ENCODE measurements around the gene NPIPA3.
"Not testable (repeated sequence)": the region's sequence is repeated elsewhere in the genome, so short reads cannot be mapped to it uniquely, and the experiment has no call there.

NPIPA3 gene

DNA sequence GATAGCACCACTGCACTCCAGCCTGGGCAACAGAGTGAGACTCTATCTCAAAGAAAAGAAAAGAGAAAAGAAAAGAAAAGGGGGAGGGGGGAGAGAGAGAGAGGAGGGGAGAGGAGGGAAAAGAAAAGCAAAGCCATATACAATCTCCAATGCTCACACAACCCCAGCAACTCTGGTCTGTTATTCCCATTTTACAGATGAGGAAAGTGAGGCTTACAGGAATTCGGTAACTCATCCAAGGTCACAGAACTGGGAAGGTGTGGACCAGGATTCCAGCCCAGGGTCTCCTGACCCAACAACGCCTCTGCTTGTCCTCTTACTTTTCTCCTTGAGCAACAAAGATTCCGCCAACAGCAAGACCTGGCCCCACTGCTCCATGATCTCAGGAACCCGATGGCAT lies 22.1 kb upstream of the NPIPA3 start:
- Histone ChIP-seq H3K4me3 (ENCODE audit: low read depth, low read length) (no peak overlapping the region), H3K9me3 (ENCODE audit: control insufficient read depth, insufficient read depth, low read depth, low read length) (no peaks in the 10 kb centered on the region), H3K27ac (ENCODE audit: low read depth, low read length) (no peak overlapping the region), H3K9ac (ENCODE audit: low read length) (no peak overlapping the region), H3K4me1 (ENCODE audit: control insufficient read depth, insufficient read depth, low read length) (no peaks in the 10 kb centered on the region), H3K36me3 (ENCODE audit: control insufficient read depth, insufficient read depth, low read length) (no peaks in the 10 kb centered on the region), H3K27me3 (ENCODE audit: control insufficient read depth, insufficient read depth, low read length) (no peaks in the 10 kb centered on the region)

DNA sequence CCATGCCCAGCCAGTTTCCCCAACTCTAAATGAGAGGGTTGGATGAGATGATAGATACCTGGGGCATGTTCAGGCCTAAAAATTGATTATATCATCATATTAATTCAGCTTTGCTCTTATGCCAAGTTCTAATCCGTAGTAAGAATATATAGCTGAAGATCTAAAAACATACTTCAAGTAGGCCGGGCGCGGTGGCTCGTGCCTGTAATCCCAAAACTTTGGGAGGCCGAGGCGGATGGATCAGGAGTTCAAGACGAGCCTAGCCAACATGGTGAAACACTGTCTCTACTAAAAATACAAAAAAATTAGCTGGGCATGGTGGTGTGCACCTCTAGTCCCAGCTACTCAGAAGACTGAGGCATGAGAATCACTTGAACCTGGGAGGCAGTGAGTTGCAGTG lies 21.1 kb upstream of the NPIPA3 start:
- Histone ChIP-seq H3K9ac (ENCODE audit: low read length) (no peak overlapping the region), H3K27me3 (ENCODE audit: control insufficient read depth, insufficient read depth, low read length) (no peaks in the 10 kb centered on the region), H3K4me3 (ENCODE audit: low read depth, low read length) (no peak overlapping the region), H3K27ac (ENCODE audit: low read depth, low read length) (no peak overlapping the region), H3K9me3 (ENCODE audit: control insufficient read depth, insufficient read depth, low read depth, low read length) (no peaks in the 10 kb centered on the region), H3K4me1 (ENCODE audit: control insufficient read depth, insufficient read depth, low read length) (no peaks in the 10 kb centered on the region), H3K36me3 (ENCODE audit: control insufficient read depth, insufficient read depth, low read length) (no peaks in the 10 kb centered on the region)

DNA sequence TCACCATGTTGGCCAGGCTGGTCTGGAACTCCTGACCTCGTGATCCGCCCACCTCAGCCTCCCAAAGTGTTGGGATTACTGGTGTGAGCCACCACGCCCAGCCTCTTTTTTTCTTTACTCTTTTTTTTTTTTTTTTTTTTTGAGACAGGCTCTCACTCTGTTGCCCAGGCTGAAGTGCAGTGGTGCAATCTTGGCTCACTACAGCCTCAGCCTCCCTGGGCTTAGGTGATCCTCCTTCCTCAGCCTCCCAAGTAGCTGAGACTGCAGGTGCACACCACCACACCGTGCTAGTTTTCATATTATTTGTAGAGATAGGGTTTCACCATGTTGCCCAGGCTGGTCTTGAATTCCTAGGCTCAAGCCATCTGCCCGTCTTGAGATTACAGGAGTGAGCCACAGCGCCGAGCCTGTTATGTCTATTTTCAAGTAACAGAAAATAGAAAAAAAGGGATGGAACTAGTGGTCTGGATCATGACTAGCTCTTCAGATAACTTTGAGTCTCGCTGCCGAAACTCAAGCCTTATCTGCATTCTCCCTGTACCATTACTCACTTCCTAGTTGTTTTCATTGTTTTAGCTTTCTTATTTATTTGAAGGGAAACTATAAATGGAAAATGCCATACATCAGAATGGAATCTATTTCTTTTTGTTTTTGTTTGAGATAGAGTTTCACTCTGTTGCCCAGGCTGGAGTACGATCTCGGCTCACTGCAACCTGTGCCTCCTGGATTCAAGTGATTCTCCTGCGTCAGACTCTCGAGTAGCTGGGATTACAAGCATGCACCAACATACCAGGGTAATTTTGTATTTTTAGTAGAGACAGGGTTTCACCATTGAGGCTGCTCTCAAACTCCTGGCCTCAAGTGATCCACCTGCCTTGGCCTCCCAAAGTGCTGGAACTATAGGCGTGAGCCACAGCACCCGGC lies 17.1 kb upstream of the NPIPA3 start:
- not testable (repeated sequence) for H3K4me1 ChIP-seq (ENCODE audit: control insufficient read depth, insufficient read depth, low read length)

DNA sequence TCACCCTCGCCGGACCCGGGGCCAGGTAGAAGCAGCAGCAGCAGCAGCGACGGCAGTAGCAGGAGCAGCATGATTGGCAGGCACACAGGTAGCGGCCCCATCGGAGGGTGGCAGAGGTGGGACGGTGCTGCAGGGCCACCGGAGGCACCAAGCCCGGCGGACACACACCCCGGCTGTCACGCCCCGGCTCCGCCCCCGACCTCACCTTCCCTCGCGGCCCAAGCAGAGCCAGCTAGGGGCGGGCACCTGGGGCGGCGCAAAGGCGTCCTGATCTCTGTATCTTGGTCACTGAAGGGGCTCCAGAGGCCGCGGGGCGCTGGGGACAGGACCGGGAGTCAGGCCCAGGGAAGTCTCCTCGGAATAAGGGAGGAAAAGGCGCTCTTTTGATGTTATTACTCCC lies 9.1 kb upstream of the NPIPA3 start, which contains the start of gene PLA2G10:
TSS of gene PLA2G10 (minus strand) at position 180 of the 400 bp plus-strand sequence. CDS start at position 101, 79 bp downstream.
- H3K36me3 ChIP-seq (ENCODE audit: control insufficient read depth, insufficient read depth, low read length); H3K27ac ChIP-seq (ENCODE audit: low read depth, low read length); H3K4me3 ChIP-seq (ENCODE audit: low read depth, low read length); H3K9ac ChIP-seq (ENCODE audit: low read length); H3K27me3 ChIP-seq (ENCODE audit: control insufficient read depth, insufficient read depth, low read length); H3K4me1 ChIP-seq (ENCODE audit: control insufficient read depth, insufficient read depth, low read length); H3K9me3 ChIP-seq (ENCODE audit: control insufficient read depth, insufficient read depth, low read depth, low read length): not testable (repeated sequence)

More for the DNA sequence above, 17.1 kb upstream of the NPIPA3 start:
- H3K27me3 ChIP-seq (ENCODE audit: control insufficient read depth, insufficient read depth, low read length); H3K9me3 ChIP-seq (ENCODE audit: control insufficient read depth, insufficient read depth, low read depth, low read length); H3K36me3 ChIP-seq (ENCODE audit: control insufficient read depth, insufficient read depth, low read length); H3K9ac ChIP-seq (ENCODE audit: low read length); H3K27ac ChIP-seq (ENCODE audit: low read depth, low read length); H3K4me3 ChIP-seq (ENCODE audit: low read depth, low read length): not testable (repeated sequence)

DNA sequence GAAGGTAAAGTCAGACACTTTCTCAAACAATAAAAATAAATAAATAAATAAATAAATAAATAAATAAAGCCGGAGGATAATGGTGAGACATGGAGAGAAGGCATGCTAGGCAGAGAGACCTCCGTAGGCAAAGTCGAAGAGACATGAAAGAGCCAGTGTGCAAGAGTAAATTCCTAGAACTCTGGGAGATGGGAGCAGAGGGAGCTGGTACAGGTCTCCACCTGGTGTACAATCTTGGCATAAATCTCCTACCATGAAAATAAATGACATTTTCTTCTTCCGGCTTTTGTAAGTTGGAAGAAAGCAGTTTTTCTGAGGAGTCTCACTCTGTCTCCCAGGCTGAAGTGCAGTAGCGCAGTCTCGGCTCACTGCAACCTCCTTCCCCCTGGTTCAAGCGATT lies 1.4 kb upstream of the NPIPA3 start:
- not testable (repeated sequence) for H3K4me3 ChIP-seq (ENCODE audit: low read depth, low read length); H3K9ac ChIP-seq (ENCODE audit: low read length); H3K27ac ChIP-seq (ENCODE audit: low read depth, low read length); H3K9me3 ChIP-seq (ENCODE audit: control insufficient read depth, insufficient read depth, low read depth, low read length); H3K4me1 ChIP-seq (ENCODE audit: control insufficient read depth, insufficient read depth, low read length); H3K36me3 ChIP-seq (ENCODE audit: control insufficient read depth, insufficient read depth, low read length); H3K27me3 ChIP-seq (ENCODE audit: control insufficient read depth, insufficient read depth, low read length)

DNA sequence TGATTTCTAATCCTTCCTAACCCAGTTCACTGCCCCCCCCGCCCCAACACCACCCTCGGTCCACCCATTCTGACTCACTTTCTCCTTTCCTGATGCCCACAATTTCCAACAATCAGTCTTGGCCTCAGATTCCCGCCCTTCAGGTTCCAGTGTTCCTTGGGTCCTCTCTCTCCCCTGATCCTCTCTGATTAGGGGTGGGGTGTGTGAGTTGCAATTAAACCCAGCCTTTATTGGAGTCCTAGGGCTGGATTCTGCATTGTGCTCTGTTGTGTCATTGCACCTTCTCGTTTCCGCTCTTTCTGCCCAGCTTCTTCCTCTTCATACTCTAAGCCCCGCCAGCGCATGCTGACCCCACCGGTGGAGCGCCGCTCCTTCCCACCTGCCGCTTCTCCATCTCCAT lies 539 bp upstream of the NPIPA3 start:
- not testable (repeated sequence) for H3K9ac ChIP-seq (ENCODE audit: low read length); H3K9me3 ChIP-seq (ENCODE audit: control insufficient read depth, insufficient read depth, low read depth, low read length); H3K27me3 ChIP-seq (ENCODE audit: control insufficient read depth, insufficient read depth, low read length); H3K4me3 ChIP-seq (ENCODE audit: low read depth, low read length); H3K36me3 ChIP-seq (ENCODE audit: control insufficient read depth, insufficient read depth, low read length); H3K27ac ChIP-seq (ENCODE audit: low read depth, low read length); H3K4me1 ChIP-seq (ENCODE audit: control insufficient read depth, insufficient read depth, low read length)

DNA sequence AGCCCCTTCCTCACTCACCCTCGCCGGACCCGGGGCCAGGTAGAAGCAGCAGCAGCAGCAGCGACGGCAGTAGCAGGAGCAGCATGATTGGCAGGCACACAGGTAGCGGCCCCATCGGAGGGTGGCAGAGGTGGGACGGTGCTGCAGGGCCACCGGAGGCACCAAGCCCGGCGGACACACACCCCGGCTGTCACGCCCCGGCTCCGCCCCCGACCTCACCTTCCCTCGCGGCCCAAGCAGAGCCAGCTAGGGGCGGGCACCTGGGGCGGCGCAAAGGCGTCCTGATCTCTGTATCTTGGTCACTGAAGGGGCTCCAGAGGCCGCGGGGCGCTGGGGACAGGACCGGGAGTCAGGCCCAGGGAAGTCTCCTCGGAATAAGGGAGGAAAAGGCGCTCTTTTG lies 30.0 kb downstream of the NPIPA3 start:
- not testable (repeated sequence) for H3K9me3 ChIP-seq (ENCODE audit: control insufficient read depth, insufficient read depth, low read depth, low read length); H3K27ac ChIP-seq (ENCODE audit: low read depth, low read length); H3K27me3 ChIP-seq (ENCODE audit: control insufficient read depth, insufficient read depth, low read length); H3K9ac ChIP-seq (ENCODE audit: low read length); H3K36me3 ChIP-seq (ENCODE audit: control insufficient read depth, insufficient read depth, low read length); H3K4me3 ChIP-seq (ENCODE audit: low read depth, low read length); H3K4me1 ChIP-seq (ENCODE audit: control insufficient read depth, insufficient read depth, low read length)

DNA sequence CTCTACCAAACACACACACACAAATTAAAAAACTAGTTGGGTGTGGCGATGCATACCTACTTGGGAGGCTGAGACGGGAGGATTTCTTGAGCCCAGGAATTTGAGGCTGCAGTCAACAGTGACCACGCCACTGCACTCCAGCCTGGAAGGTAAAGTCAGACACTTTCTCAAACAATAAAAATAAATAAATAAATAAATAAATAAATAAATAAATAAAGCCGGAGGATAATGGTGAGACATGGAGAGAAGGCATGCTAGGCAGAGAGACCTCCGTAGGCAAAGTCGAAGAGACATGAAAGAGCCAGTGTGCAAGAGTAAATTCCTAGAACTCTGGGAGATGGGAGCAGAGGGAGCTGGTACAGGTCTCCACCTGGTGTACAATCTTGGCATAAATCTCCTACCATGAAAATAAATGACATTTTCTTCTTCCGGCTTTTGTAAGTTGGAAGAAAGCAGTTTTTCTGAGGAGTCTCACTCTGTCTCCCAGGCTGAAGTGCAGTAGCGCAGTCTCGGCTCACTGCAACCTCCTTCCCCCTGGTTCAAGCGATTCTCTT lies 37.7 kb downstream of the NPIPA3 start:
- H3K9ac ChIP-seq (ENCODE audit: low read length); H3K4me3 ChIP-seq (ENCODE audit: low read depth, low read length): not testable (repeated sequence)

DNA sequence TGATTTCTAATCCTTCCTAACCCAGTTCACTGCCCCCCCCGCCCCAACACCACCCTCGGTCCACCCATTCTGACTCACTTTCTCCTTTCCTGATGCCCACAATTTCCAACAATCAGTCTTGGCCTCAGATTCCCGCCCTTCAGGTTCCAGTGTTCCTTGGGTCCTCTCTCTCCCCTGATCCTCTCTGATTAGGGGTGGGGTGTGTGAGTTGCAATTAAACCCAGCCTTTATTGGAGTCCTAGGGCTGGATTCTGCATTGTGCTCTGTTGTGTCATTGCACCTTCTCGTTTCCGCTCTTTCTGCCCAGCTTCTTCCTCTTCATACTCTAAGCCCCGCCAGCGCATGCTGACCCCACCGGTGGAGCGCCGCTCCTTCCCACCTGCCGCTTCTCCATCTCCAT lies 38.6 kb downstream of the NPIPA3 start:
- not testable (repeated sequence) for H3K9me3 ChIP-seq (ENCODE audit: control insufficient read depth, insufficient read depth, low read depth, low read length); H3K4me1 ChIP-seq (ENCODE audit: control insufficient read depth, insufficient read depth, low read length); H3K36me3 ChIP-seq (ENCODE audit: control insufficient read depth, insufficient read depth, low read length); H3K9ac ChIP-seq (ENCODE audit: low read length); H3K27ac ChIP-seq (ENCODE audit: low read depth, low read length); H3K4me3 ChIP-seq (ENCODE audit: low read depth, low read length); H3K27me3 ChIP-seq (ENCODE audit: control insufficient read depth, insufficient read depth, low read length)

More for the DNA sequence above, 37.7 kb downstream of the NPIPA3 start:
- not testable (repeated sequence) for H3K9me3 ChIP-seq (ENCODE audit: control insufficient read depth, insufficient read depth, low read depth, low read length); H3K27me3 ChIP-seq (ENCODE audit: control insufficient read depth, insufficient read depth, low read length); H3K27ac ChIP-seq (ENCODE audit: low read depth, low read length); H3K4me1 ChIP-seq (ENCODE audit: control insufficient read depth, insufficient read depth, low read length); H3K36me3 ChIP-seq (ENCODE audit: control insufficient read depth, insufficient read depth, low read length)

DNA sequence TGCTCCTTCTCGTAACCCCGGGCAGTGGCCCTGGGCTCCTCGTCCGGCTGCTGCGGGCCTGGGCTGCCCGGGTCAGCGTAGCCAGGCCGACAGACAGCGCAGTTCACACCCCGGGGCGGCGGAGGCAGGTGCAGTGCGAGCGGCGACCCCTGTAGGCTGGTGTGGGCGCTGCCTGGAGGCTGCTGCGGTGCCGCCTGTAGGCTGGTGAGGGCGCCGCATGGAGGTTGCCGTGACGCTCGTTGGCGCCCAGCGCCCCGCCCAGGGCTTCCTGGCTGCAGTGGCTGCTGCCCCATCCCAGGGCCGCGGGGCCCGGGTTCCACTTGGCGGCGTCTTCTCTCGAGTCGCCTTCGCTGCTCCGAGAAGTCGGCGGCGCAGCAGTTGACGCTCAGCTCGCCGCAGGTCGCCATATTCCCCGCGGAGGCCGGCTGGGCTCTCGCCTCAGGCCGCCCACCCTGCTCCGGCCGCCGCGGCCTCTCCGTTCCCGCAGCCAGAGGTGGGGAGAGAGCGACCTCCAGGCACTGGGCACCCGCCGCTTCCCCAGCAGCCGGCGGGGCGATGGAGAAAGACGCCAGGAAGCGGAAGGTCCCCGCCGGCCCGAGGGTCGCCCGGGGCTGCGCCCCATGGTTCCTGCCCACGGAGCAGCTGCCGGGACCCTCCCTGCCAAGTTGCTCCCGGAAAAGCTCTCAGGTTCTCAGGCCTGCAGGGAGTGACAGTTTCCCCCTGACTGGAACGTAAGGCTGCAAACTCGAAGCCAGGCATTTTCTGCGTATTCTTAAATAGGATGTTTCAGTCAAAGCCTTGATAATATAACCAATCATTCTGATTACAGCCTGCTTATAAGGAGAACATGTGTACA lies 39.3 kb downstream of the NPIPA3 start, which contains the start of gene NPIPA2:
TSS of gene NPIPA2 (plus strand) at position 261 of the 856 bp plus-strand sequence. CDS start 5,533 bp downstream, outside the sequence.
- not testable (repeated sequence) for H3K36me3 ChIP-seq (ENCODE audit: control insufficient read depth, insufficient read depth, low read length); H3K9me3 ChIP-seq (ENCODE audit: control insufficient read depth, insufficient read depth, low read depth, low read length); H3K4me3 ChIP-seq (ENCODE audit: low read depth, low read length); H3K4me1 ChIP-seq (ENCODE audit: control insufficient read depth, insufficient read depth, low read length); H3K27me3 ChIP-seq (ENCODE audit: control insufficient read depth, insufficient read depth, low read length); H3K27ac ChIP-seq (ENCODE audit: low read depth, low read length); H3K9ac ChIP-seq (ENCODE audit: low read length)

DNA sequence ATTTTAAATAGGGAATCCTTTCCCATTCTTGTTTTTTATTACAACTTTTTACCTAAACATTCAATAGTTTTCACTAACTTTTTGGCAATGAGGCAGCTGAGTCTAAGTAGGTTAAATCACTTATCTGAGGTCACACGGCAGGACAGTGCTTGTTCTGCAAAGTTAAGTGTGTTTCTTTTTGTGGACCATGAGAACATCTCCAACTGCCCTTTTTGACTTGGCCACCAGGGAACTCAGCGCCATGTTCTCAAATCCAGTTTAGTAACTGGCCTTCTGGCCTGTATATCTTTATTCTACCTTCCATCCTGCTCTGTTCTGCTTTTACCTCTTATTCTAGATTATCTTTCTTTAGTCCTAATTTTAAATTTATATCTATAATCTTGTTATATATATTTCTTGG lies 70.4 kb downstream of the NPIPA3 start:
- not testable (repeated sequence) for H3K27ac ChIP-seq (ENCODE audit: low read depth, low read length); H3K4me3 ChIP-seq (ENCODE audit: low read depth, low read length); H3K4me1 ChIP-seq (ENCODE audit: control insufficient read depth, insufficient read depth, low read length); H3K27me3 ChIP-seq (ENCODE audit: control insufficient read depth, insufficient read depth, low read length); H3K36me3 ChIP-seq (ENCODE audit: control insufficient read depth, insufficient read depth, low read length); H3K9me3 ChIP-seq (ENCODE audit: control insufficient read depth, insufficient read depth, low read depth, low read length); H3K9ac ChIP-seq (ENCODE audit: low read length)

All from HUES6 (cell line).